ENCODE measurements around the gene MRPS17.
"Not testable (repeated sequence)": the region's sequence is repeated elsewhere in the genome, so short reads cannot be mapped to it uniquely, and the experiment has no call there.

Gene MRPS17

DNA sequence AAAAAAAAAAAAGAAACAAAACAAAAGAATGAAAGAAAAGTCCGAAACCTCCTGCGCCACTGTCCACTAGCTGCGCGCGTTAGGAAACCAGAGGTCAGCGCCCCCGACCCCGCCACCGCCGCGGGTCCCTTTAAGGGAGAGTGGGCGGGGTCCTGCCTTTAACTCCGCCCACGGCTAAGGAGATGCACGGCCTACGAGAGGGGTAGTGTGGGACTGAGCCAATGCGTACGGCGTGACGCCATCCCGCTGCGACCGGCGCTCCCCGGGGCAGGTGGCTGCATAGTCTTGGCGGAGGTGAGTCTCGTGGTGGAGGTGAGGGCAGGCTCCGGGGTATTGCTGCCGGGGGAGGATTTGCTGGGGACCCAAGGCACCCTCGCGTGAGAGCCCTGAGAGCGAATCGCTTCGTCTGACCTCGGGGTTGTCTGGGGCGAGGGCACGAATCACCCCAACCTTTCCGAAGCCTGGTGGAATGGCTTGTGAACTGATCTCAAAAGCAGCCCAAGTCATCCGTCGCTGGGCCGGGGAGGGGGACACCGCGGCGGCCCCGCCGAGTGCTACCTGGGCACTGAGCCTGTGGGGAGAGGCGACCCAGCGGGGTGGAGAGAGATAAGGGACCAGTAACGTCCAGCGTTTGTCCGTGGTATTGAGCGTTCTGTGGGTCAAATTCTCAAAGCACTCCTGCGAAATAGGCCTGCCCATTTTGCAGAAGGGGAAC lies at the start of gene MRPS17:
TSS of gene MRPS17 (plus strand) at position 241 of the 715 bp plus-strand sequence. CDS start 1,319 bp downstream, outside the sequence.
- DNase-seq (ENCODE audit: low spot score), result peak; percentile 92

DNA sequence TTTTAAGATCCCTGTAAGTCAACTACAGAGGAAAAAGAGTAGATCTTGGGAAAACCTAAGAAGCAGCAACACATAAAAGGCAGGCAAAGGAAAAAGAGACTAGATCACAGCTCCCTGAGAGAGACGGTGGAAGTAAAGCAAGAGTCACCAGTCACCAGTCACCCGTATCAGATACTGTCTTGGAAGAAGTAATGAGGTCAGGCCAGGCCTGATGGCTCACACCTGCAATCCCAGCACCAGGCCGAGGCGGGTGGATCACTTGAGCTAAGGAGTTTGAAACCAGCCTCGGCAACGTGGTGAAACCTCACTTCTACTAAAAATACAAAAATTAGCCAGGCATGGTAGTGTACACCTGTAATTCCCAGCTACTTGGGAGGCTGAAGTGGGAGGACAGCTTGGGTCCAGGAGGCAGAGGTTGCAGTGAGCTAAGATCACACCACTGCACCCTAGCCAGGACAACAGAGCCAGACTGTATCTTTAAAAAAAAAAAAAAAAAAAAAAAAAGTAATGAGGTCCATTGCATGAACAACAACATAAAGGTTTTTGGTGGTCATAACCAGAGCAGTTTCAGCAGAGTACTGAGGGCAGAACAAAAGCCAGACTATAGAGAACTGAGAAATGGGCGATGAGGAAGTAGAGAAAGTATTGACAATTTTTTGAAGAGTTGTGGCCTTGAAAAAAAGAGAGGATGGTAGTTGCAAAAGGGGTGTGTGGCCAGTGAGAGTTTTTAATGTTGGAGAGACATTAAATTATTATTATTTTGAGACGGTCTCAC lies 47.5 kb upstream of the MRPS17 start:
- DNase-seq (ENCODE audit: low spot score), result no peak

DNA sequence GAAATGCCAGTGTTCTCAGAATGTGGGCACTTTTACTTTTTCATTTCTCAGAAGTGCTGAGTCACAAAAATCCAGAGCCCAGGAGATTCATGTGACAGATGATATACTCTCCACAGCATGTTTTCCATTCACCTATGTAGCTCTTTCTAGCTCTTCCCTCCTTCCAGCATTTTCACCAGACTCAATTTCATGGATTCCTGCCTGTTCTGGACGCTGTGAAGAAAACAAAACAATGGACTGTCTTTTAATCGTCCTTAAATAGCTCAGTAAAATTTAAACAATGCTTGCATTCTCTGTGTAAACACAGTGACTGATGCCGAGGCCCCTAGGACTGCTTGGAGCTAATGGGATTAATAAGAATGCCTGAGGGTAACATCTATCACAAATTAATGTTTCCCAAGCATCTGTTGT lies 38.9 kb upstream of the MRPS17 start:
- DNase-seq (ENCODE audit: low spot score), result no peak

DNA sequence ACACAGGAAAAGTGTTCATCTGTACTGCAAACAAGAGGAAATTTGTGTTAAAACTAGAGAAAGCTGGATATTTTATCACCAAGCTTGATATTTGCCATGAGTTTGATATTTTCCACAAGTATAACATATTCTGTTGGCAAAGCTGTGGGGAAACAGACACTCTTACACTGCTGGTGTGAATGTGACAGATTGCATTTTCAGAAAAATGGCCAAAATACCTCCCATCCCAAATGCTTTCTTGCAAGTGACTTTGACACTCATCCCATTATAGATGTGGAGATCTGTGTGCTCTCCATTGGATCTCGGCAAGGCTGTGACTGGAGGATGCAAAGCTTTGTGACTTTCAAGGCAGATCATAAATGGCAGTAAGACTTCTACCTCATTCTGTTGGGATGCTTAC lies 33.9 kb upstream of the MRPS17 start:
- no peak for DNase-seq (ENCODE audit: low spot score)

DNA sequence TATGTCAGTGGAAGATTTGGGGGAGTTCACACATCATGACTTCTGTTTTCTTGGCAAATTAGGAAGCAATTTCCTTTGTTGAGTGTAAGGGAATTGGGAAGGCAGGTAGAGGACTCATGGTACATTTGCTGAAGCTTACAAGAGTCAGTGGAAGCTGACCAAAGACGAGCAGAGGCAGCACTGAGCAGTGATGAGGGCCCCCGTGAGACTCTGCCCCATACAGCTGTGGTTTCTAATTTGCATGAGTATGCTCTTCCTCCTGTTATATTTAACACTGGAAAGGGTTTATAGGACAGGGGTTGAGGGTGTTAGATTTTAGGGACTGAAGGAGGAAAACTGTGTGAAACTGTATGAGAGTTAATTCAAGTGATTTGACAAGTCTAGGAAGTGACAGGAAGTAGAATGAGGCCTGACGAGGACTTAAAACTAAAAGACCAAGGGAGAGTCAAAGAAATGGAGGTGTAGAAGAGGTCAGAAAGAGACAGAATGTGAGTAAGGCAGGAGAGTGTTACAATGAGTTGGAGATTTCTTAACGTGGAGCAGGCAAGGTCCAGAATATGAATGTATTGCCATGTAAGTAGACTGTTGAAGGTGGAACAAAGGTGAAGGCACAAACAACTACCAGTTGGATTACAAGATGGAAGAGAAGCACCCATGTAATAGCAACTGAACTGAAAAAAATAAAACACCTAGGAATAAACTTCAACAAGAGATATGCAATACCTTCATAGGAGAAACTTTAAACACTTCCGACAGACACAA lies 23.5 kb upstream of the MRPS17 start:
- no peak for DNase-seq (ENCODE audit: low spot score)

DNA sequence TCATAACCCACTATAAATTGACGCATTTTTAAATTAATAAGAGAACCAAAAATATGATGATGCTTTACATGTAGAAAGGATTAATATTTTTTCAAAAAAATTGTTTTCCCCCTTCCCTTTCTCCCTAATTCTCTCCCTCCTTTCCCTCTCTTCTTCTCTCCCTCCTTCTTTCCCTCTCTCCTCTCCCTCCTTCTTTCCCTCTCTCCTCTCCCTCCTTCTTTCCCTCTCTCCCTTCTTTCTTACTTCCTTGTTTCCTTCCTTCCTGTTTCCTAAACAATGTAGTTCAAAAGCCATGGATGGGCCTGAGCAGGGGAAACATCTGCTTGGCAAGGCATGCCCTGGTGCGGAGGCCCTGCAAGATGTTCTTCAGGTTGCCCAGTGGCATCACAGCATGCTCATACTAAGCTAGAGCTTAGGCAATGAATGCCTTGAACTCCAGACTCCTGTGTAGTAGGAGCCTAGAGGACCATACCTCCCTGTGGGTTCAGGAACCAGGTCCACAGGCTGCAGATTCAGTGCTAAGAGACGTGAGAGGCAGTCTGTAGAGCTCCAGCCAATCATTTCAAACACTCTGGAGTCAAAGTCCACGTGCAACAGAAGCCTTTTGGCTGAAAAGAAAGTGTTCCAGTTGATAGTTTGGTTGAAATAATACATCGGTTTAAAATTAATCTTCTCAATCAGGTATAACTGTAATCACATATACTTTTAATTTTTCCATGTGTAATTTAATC lies 20.1 kb upstream of the MRPS17 start:
- DNase-seq (ENCODE audit: low spot score), result no peak

DNA sequence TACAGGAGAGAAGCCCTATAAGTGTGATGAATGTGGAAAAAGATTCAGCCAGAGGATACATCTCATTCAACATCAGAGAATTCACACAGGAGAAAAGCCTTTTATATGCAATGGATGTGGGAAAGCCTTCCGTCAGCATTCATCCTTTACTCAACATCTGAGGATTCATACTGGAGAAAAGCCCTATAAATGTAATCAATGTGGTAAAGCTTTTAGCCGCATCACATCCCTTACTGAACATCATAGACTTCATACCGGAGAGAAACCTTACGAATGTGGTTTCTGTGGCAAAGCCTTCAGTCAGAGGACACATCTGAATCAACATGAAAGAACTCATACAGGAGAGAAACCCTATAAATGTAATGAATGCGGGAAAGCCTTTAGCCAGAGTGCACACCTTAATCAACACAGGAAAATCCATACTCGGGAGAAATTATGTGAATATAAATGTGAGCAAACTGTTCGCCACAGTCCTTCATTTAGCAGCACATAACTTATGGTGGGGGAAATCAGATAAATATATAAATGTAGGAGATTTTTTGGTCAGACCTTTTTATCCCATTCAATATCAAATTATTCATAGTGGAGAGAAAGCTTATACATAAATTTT lies 12.1 kb upstream of the MRPS17 start:
- no peak for DNase-seq (ENCODE audit: low spot score)

DNA sequence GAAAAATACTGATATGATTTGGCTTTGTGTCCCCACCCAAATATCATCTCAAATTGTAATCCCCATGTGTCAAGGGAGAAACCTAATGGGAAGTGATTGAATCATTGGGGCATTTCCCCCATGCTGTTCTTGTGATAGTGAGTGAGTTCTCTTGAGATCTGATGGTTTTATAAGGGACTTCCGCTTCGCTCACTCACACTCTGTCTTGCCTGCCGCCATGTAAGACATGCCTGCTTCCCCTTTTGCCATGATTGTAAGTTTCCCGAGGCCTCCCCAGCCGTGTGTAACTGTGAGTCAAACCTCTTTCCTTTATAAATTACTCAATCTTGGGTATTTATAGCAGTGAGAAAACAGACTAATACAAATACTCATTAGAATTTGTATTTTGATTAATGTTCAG lies 5.1 kb upstream of the MRPS17 start:
- DNase-seq (ENCODE audit: low spot score), result no peak

DNA sequence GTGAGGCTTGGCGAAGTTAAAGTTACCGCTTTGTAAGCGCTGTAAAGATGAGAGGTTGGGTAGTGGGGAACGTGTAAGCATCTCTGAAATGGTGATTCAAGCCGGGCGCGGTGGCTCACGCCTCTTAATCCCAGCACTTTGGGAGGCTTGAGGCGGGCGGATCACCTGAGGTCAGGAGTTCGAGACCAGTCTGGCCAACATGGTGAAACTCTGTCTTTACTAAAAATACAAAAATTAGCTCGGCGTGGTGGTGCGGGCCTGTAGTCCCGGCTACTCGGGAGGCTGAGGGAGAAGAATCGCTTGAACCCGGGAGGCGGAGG lies 635 bp downstream of the MRPS17 start:
- not testable (repeated sequence) for DNase-seq (ENCODE audit: low spot score)

DNA sequence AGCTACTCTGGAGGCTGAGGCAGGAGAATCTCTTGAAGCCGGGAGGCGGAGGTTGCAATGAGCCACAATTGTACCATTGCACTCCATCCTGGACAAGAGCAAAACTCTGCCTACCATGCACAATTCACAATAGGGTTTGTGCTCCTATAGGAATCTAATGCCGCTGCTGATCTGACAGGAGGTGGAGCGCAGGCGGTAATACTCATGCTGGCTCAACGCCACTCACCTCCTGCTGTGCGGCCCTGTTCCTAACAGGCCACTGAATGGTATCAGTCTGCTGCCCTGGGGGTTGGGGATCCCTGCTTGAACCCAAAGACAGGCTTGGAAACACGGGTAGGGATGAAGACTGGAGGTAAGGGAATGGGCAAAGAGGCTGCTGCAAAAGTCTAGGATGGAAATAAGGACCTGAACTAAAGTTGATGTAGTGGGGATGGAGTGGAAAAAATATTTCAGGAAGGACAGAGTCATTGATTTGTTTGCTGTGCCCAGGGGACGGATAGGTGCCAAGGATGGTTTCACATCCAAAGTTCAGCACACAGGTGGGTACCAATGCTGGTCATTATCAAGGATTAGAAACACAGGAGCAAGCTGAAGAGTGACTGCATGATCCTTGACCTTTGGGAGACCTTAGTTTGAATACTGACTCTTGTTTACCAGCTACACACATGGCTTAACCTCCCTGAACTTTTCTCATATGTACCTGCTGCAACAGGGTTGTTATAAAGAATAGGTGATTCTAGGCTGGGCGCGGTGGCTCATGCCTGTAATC lies 2.2 kb downstream of the MRPS17 start:
- DNase-seq (ENCODE audit: low spot score), result no peak

DNA sequence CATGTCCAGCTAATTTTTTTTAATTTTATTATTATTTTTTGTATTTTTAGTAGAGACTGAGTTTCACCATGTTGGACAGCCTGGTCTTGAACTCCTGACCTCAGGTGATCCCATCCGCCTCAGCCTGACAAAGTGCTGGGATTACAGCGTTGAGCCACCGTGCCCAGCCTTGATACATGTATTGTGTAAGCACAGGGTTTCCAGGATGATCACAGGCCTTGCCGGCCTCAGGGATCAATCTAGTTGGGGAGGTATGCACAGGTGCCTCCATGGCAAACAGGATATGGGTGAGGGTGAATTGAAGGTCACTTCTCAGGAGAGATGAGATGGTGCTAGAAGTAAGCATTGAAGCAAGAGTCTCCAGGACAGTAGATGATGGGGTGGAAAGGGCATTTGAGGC lies 5.5 kb downstream of the MRPS17 start:
- no peak for DNase-seq (ENCODE audit: low spot score)

DNA sequence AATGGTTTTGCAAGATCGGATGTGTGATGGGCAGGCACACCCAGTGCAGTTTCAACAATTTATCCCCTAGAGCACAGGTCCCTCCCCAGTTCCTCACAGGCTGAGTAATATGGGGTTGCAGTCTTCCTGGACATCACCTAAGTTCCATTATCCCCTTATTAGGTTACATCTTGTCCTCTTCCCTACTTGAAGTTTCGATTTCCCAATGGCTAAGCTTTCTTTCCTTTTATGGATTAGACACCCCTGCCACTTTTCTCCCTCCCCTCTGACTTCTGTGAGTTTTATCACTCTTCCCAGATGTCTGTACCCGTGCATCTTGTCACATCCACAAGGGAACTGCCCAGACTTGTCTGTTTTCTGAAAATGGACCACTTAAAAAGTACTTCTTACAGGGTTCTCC lies 10.3 kb downstream of the MRPS17 start:
- DNase-seq (ENCODE audit: low spot score), result no peak

DNA sequence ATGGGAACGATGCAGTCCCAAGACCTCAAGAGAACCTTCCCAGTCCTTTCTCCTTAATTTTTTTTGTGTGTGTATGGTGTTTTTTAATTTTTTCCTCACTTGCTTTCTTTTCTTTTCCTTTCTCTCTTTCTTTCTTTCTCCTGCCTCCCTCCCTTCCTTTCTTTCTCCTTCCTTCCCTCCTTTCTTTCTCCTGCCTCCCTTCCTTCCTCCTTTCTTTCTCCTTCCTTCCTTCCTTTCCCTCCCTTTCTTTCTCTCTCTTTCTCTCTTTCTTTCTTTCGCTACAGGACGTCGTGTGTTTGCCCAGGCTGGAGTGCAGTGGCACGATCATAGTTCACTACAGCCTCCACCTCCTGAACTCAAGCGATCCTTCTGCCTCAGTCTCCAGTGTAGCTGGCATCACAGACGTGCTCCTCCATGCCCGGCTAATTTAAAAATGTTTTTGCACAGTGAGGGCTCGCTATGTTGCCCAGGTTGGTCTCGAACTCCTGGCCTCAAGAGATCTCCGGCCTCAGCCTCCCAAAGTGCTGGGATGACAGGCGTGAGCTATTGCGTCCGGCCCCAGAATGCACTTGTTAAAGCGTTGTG lies 12.0 kb downstream of the MRPS17 start:
- DNase-seq (ENCODE audit: low spot score), result no peak

DNA sequence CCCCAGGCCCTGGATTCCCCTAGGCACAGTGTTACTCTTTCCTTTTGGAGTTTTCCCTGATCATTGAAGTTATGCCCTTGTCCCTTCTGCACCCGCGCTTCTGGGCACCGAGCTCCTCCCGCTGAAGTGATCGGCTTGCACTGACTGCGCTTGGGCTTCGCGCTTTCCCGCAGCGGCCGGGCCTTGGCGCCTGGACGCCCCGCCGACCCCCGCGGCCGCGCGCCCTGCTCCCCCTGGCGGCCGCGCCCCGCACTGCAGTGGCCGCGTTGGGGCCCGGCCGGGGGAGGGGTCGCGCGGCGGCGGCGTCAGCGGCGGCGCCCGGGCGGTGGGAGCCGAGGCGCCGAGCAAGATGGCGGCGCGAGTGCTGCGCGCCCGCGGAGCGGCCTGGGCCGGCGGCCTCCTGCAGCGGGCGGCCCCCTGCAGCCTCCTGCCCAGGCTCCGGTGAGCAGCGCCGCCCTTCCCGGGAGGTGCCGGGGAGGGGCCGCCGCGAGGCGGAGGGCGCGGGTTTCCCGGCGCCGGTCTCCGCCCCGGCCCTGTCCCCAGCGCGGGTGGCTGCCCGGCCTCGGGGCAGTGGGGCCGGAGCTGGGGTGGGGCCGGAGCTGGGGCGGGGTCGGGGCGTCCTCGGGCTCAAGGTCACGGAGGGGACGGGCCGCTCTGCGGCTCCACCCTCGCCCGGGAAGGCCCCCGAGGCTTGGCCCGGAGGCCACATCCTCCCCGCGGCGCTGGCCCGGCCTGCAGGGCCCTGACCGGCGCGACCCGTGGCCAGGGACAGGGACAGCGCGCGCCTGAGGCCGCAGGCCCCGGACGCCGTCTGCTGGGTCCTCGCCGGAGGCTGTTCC lies 12.8 kb downstream of the MRPS17 start, which contains the start of gene NIPSNAP2:
TSS of gene NIPSNAP2 (plus strand) at position 325 of the 839 bp plus-strand sequence. CDS start at position 350, 25 bp downstream.
- DNase-seq (ENCODE audit: low spot score), result peak; percentile 80

DNA sequence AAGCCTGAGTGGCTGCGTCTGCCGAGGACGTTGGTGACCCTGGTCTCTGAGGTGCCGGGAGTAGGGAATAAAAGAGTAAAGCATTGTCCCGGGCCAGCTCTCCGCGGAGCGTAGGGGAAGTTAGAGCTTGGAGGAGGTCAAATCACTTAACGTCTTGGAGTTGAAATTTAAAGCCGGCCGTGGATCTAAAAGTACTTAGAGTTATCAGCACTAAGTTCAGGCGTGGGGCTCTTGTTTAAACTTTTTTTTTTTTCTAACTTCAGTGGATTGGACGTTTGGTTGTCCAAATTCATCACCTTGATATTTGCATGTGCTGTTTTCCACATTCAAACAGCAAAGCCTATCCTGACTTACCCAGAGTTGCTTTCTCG lies 13.4 kb downstream of the MRPS17 start:
- DNase-seq (ENCODE audit: low spot score), result no peak

DNA sequence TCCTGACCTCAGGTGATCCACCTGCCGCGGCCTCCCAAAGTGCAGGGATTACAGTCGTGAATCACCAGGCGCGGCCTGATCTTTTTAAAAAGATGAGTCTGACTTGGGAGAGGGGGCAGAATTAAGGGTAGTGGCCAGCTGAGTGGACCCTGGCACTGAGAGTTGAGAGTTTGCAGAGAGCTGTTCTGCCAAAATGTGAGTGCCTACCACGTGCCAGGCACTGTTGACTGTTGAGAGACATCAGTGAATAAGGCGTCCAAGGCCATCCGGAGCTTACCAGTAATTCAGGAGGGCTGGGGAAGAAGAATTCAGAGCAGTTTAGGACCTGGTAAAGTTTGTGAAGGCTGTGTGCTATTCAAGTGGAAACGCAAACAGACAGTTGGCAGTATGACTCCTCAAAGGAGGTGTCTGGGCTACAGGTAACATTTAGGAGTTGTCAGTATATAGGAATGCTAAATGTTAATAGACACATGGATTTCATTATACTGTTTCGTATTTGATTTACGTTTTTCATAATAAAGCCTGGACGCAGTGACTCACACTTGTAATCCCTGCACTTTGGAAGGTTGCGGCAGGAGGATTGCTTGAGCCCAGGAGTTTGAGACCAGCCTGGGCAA lies 14.2 kb downstream of the MRPS17 start:
- DNase-seq (ENCODE audit: low spot score), result no peak

DNA sequence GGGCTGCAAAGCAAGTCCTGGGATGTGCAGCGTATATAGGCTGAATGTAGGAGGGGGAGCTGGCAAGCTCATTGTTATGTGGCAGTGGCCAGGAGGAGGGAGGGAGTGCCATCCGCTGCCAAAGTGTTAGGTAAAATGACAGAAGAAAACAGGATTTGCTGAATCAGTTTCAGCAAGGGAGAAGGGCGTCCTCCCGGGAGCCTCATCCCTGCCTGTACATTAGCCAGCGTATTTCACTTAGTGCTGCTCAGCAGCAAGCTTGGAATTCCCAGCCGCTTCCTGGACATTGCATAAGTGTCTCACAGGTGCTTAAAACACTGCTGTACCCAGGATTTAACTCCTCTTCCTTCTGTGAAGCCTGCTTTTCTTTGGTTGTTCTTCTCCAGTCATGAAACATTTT lies 15.2 kb downstream of the MRPS17 start:
- no peak for DNase-seq (ENCODE audit: low spot score)

DNA sequence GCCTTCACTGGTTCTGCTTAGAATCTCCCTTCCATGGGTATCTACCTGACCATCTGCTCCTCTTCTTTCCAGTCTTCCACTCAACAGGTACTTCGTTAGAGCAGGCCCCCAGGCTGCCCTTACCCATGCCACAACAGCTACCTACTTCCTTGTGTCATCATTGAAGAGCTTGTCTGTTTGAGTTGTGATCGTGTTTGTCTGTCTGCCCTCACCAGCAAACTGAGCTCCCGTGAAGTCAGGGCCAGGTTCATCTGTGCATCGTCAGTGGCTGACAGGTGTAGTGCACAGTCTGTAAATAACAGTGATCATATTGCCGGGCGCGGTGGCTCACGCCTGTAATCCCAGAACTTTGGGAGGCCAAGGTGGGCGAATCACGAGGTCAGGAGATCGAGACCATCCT lies 17.7 kb downstream of the MRPS17 start:
- no peak for DNase-seq (ENCODE audit: low spot score)

DNA sequence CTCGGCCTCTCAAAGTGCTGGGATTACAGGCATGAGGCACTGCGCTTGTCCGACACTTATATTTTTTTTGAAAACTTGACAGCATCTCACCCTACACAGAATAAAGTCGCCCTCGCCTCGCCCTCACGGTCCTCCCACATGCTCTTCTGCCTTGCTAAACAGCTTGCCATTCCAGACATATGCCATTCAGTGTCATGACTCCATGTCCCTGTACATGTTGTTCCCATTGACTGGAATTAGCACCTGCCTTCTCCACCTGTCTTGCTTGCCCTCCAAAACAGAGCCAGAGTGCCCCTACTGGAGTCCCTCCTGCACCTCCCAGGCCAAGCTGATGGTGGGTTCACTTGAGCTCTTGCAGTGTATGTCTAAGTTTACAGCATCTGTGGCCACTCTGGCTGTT lies 18.9 kb downstream of the MRPS17 start:
- no peak for DNase-seq (ENCODE audit: low spot score)
